Karpas-422 (cell line): ENCODE data around the gene F5. TPM values are rescaled to one million over a fixed set of nuclear protein-coding genes. Genes with fewer than 3 reads are reported as not detected.

Experiments used
- DNase-seq: peaks from one replicate; pipeline ENCODE4 v3.0.0-alpha.2; 2015
- H2AFZ ChIP-seq: fragments of 200-600 bp; sonication (generic); 2 replicates; pipeline ENCODE4 v1.6.1; 2014; ENCODE audit warnings: antibody characterized with exemption, low read length, mixed read lengths
- H3K27ac ChIP-seq: fragments of 200-600 bp; sonication (generic); 2 replicates; pipeline ENCODE4 v1.5.1; 2014; ENCODE audit warnings: mild to moderate bottlenecking, low read length, moderate library complexity
- H3K27me3 ChIP-seq: fragments of 200-600 bp; sonication (generic); 2 replicates; pipeline ENCODE4 v1.6.1; 2014; ENCODE audit warnings: low read length, mixed read lengths
- H3K36me3 ChIP-seq: fragments of 200-600 bp; sonication (generic); 2 replicates; pipeline ENCODE4 v1.6.1; 2014; ENCODE audit warnings: low read length, mixed read lengths; ENCODE audit not compliant: insufficient read depth
- H3K4me1 ChIP-seq: fragments of 200-600 bp; sonication (generic); 2 replicates; pipeline ENCODE4 v1.6.1; 2014; ENCODE audit warnings: mild to moderate bottlenecking, low read length, mixed read lengths
- H3K4me2 ChIP-seq: fragments of 200-600 bp; sonication (generic); 2 replicates; pipeline ENCODE4 v1.6.1; 2014; ENCODE audit warnings: low read length, low read depth, mild to moderate bottlenecking; ENCODE audit not compliant: poor library complexity, severe bottlenecking
- H3K4me3 ChIP-seq: fragments of 200-600 bp; sonication (generic); 2 replicates; pipeline ENCODE4 v1.5.1; 2014; ENCODE audit warnings: mild to moderate bottlenecking, antibody characterized with exemption, low read length, mixed read lengths
- H3K79me2 ChIP-seq: fragments of 200-600 bp; sonication (generic); 2 replicates; pipeline ENCODE4 v1.6.1; 2014; ENCODE audit warnings: mild to moderate bottlenecking, low read length, mixed read lengths
- H3K9ac ChIP-seq: fragments of 200-600 bp; sonication (generic); 2 replicates; pipeline ENCODE4 v1.6.0; 2014; ENCODE audit warnings: low read length
- H3K9me2 ChIP-seq: fragments of 200-600 bp; sonication (generic), shearing (Covaris generic); replicated peaks from 2 replicates; pipeline ENCODE4 v1.6.0; 2014; ENCODE audit warnings: mild to moderate bottlenecking, low read length, moderate library complexity; ENCODE audit not compliant: insufficient read depth
- H3K9me3 ChIP-seq: fragments of 300-700, 200-600 bp; sonication (generic); 2 replicates; pipeline ENCODE4 v1.6.1; 2014; ENCODE audit warnings: low read length, mixed read lengths
- H4K20me1 ChIP-seq: fragments of 200-600 bp; sonication (generic); 2 replicates; pipeline ENCODE4 v1.6.1; 2014; ENCODE audit warnings: mild to moderate bottlenecking, antibody characterized with exemption, low read length, low read depth; ENCODE audit not compliant: insufficient read depth
- total RNA-seq: library from RNA; depleted of rRNA; stranded (reverse); fragments of >200 nt; shearing (Covaris generic); gene quantifications from 2 replicates; pipeline ENCODE4 v1.2.3, GENCODE V29; 2014; ENCODE audit warnings: low replicate concordance

Gene F5
- total RNA-seq, 1 experiment from 2014 or later = not detected

GRCh38 chr1:169595764-169596711 lies 9.8 kb upstream of the F5 start:
- no peaks in the 10 kb centered on the region for H3K79me2 ChIP-seq
- H3K36me3 ChIP-seq = no peaks in the 10 kb centered on the region
- no peak overlapping the region for H3K9ac ChIP-seq
- no peaks in the 10 kb centered on the region for H4K20me1 ChIP-seq
- no peak overlapping the region for H3K4me3 ChIP-seq
- no peaks in the 10 kb centered on the region for H3K27me3 ChIP-seq
- H3K4me2 ChIP-seq = no peak overlapping the region
- no peaks in the 10 kb centered on the region for H3K9me3 ChIP-seq
- no peaks in the 10 kb centered on the region for H3K4me1 ChIP-seq
- H3K9me2 ChIP-seq = no peaks in the 10 kb centered on the region
- H2AFZ ChIP-seq = no peak overlapping the region
- no peak for DNase-seq
- H3K27ac ChIP-seq = no peak overlapping the region

DNA sequence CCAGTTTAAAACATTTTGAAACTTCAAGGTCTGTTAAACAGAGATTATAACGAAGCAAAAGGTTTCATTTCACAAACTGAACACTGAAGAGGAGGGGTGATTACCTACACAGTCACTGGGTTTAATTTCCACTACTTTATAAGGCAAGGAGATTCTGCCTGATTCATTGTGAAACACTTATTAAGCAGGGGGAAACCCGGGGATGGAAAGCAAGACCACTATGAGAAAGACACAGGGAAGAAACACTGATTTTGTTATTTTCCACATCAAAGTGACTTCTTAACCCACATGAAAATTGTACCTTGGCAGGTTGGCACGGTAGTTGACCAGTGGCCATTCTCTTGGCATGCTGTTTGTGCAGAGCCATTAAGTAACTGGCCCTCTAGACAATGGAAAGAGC lies 8.1 kb upstream of the F5 start:
- H3K9me2 ChIP-seq = no peaks in the 10 kb centered on the region
- H3K9me3 ChIP-seq = no peaks in the 10 kb centered on the region
- H3K4me2 ChIP-seq = no peak overlapping the region
- no peak overlapping the region for H2AFZ ChIP-seq
- H3K4me3 ChIP-seq = no peak overlapping the region
- H3K27me3 ChIP-seq = no peaks in the 10 kb centered on the region
- H3K4me1 ChIP-seq = no peaks in the 10 kb centered on the region
- no peaks in the 10 kb centered on the region for H4K20me1 ChIP-seq
- no peaks in the 10 kb centered on the region for H3K79me2 ChIP-seq
- no peak for DNase-seq
- no peaks in the 10 kb centered on the region for H3K36me3 ChIP-seq
- H3K27ac ChIP-seq = no peak overlapping the region
- no peak overlapping the region for H3K9ac ChIP-seq

- H3K27ac ChIP-seq = no peak overlapping the region
- H3K79me2 ChIP-seq = no peaks in the 10 kb centered on the region
- no peaks in the 10 kb centered on the region for H3K9me2 ChIP-seq
- DNase-seq = no peak
- H3K27me3 ChIP-seq = no peaks in the 10 kb centered on the region
- no peaks in the 10 kb centered on the region for H3K9me3 ChIP-seq
- no peaks in the 10 kb centered on the region for H3K4me1 ChIP-seq
- no peaks in the 10 kb centered on the region for H3K36me3 ChIP-seq
- no peak overlapping the region for H2AFZ ChIP-seq
- no peak overlapping the region for H3K9ac ChIP-seq
- no peak overlapping the region for H3K4me2 ChIP-seq
- H3K4me3 ChIP-seq = no peak overlapping the region
- no peaks in the 10 kb centered on the region for H4K20me1 ChIP-seq
Observed at GRCh38 chr1:169590932-169591331, 4.7 kb upstream of the F5 start.

GRCh38 chr1:169588785-169589485 lies 2.7 kb upstream of the F5 start:
- Histone ChIP-seq H2AFZ (no peak overlapping the region), H3K9me2 (no peaks in the 10 kb centered on the region)
- DNase-seq = no peak

DNA sequence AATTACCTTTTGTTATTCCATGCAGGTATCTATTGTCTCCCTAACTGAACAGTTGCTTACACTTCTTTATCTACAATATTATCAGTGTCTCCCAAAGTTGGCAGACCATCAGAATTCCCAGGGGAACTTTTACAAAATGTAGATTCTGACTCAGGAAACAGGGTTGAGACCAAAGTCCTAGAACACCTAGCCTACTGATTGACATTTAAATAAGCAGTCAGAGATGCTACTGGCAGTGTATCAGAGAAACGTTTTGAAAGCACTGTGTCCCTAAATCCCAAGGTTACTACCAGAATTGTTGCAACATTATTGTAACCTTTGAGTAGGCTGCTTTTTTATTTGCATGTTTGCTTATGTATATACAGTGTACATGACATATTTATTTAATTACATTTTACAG lies 1.8 kb upstream of the F5 start:
- H3K36me3 ChIP-seq = no peaks in the 10 kb centered on the region
- H3K4me3 ChIP-seq = no peak overlapping the region
- no peak overlapping the region for H3K27ac ChIP-seq
- H2AFZ ChIP-seq = no peak overlapping the region
- no peaks in the 10 kb centered on the region for H3K4me1 ChIP-seq
- H3K79me2 ChIP-seq = no peaks in the 10 kb centered on the region
- no peaks in the 10 kb centered on the region for H3K9me2 ChIP-seq
- H4K20me1 ChIP-seq = no peaks in the 10 kb centered on the region
- no peaks in the 10 kb centered on the region for H3K27me3 ChIP-seq
- no peak overlapping the region for H3K4me2 ChIP-seq
- H3K9me3 ChIP-seq = no peaks in the 10 kb centered on the region
- DNase-seq = no peak
- no peak overlapping the region for H3K9ac ChIP-seq

More at GRCh38 chr1:169588785-169589485, 2.7 kb upstream of the F5 start:
- H3K9me3 ChIP-seq = no peaks in the 10 kb centered on the region
- H3K4me3 ChIP-seq = no peak overlapping the region
- H3K27me3 ChIP-seq = no peaks in the 10 kb centered on the region
- no peak overlapping the region for H3K27ac ChIP-seq
- H3K4me1 ChIP-seq = no peaks in the 10 kb centered on the region
- H3K36me3 ChIP-seq = no peaks in the 10 kb centered on the region
- H4K20me1 ChIP-seq = no peaks in the 10 kb centered on the region
- no peak overlapping the region for H3K4me2 ChIP-seq
- no peak overlapping the region for H3K9ac ChIP-seq
- no peaks in the 10 kb centered on the region for H3K79me2 ChIP-seq

DNA sequence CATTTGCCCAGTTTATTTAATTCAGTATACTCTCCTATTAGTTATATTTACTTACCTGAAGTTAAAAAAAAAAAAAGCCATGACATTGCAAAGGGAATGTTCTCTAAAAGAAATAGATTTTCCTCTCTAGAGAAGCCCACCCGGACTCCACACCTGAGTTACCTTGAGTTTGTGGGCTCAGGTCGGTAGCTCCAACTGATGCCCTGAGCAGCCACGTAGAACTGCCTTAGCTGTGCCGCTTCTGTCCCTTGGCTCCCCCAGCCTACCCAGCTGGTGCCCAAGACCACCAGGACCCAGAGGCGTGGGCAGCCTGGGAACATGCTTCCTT lies 250 bp downstream of the F5 start:
- Histone ChIP-seq H3K4me3 (no peak overlapping the region), H3K9me3 (no peaks in the 10 kb centered on the region), H3K4me1 (no peaks in the 10 kb centered on the region), H3K27me3 (no peaks in the 10 kb centered on the region), H3K9me2 (no peaks in the 10 kb centered on the region), H3K27ac (no peak overlapping the region), H3K79me2 (no peaks in the 10 kb centered on the region), H3K9ac (no peak overlapping the region), H3K36me3 (no peaks in the 10 kb centered on the region), H4K20me1 (no peaks in the 10 kb centered on the region), H3K4me2 (no peak overlapping the region), H2AFZ (no peak overlapping the region)
- DNase-seq = no peak

DNA sequence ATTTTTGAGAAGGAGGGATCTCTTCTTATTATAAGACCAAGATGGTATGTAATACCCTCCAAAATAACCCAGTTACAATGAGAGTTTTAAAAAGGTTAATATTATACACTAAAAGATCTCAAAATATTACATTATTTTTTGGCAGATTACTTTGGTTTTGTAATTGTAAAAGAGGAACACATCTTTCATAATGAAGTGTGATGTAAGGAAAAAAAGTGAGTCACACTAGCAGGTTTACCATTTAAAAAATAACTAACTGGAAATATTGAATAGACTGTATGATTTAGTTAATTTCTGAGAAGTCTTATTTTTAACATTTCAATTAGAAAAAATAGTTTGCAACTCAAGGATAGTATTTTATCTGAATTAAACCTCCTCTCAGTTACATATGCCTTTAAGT lies 1.1 kb downstream of the F5 start:
- no peak overlapping the region for H3K4me2 ChIP-seq
- no peak for DNase-seq
- no peak overlapping the region for H3K9ac ChIP-seq
- H3K27ac ChIP-seq = no peak overlapping the region
- no peaks in the 10 kb centered on the region for H3K9me3 ChIP-seq
- no peaks in the 10 kb centered on the region for H3K79me2 ChIP-seq
- H3K4me1 ChIP-seq = no peaks in the 10 kb centered on the region
- H3K4me3 ChIP-seq = no peak overlapping the region
- H4K20me1 ChIP-seq = no peaks in the 10 kb centered on the region
- H2AFZ ChIP-seq = no peak overlapping the region
- no peaks in the 10 kb centered on the region for H3K9me2 ChIP-seq
- H3K36me3 ChIP-seq = no peaks in the 10 kb centered on the region
- H3K27me3 ChIP-seq = no peaks in the 10 kb centered on the region

DNA sequence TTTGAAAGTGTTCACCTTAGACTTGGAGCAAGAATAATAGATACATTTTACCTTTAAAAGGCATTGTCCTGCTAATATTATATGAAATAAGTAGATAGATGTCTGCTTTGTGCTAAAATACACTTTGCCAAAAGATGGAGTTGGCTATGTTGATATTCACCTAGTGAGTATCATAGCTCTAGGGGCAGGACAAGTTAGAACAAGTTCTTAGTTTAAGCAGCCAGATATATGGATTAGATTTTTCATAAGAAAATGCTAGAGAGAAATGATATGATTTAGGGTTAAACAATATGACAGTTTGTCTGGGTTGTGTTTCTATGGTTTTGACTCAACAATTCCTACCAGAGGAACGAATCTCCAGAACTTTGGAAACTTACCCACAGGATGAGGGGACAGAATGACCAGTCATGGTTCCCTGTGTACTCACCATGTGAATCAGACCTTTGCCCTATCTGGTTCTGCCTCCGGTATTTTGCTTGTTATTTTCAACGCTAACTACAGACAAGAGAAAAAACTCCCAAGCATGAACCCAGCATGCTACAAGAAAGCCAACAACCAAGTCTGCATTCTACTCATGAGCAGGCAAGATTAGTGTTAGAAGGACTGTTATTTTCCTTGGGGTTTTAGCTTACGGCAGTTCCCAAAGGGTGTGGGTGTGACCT lies 1.7 kb downstream of the F5 start:
- no peak overlapping the region for H3K4me2 ChIP-seq
- H3K79me2 ChIP-seq = no peaks in the 10 kb centered on the region
- no peaks in the 10 kb centered on the region for H4K20me1 ChIP-seq
- no peaks in the 10 kb centered on the region for H3K9me3 ChIP-seq
- H3K4me3 ChIP-seq = no peak overlapping the region
- no peaks in the 10 kb centered on the region for H3K4me1 ChIP-seq
- H3K9ac ChIP-seq = no peak overlapping the region
- no peak overlapping the region for H2AFZ ChIP-seq
- DNase-seq = no peak
- no peaks in the 10 kb centered on the region for H3K36me3 ChIP-seq
- no peak overlapping the region for H3K27ac ChIP-seq
- H3K9me2 ChIP-seq = no peaks in the 10 kb centered on the region
- no peaks in the 10 kb centered on the region for H3K27me3 ChIP-seq
